Activated T-helper 2 cell treated with anti-CD3 and anti-CD28 coated beads, Interferon-gamma antibody, Interleukin-2, Interleukin-4, amounts not matched to agents 10 μg/mL and 5 μg/mL and 100 μg/mL, durations not matched to agents 14 hours and 24 hours and 36 hours (primary cell): ENCODE measurements around the gene SLC2A3. TPM values are rescaled to one million over a fixed set of nuclear protein-coding genes. Genes with fewer than 3 reads are reported as not detected.
"Not testable (repeated sequence)": the region's sequence is repeated elsewhere in the genome, so short reads cannot be mapped to it uniquely, and the experiment has no call there.

Source experiments
- DNase-seq: peaks from one replicate; pipeline ENCODE4 v3.0.0; 2021; ENCODE audit warnings: low spot score
- H3K27ac Mint-ChIP-seq: one replicate; pipeline ENCODE4 v1.8.0; 2021; ENCODE audit warnings: mixed read lengths
- H3K27me3 Mint-ChIP-seq: one replicate; pipeline ENCODE4 v1.8.0; 2021; ENCODE audit warnings: low read depth, mixed read lengths
- H3K36me3 Mint-ChIP-seq: one replicate; pipeline ENCODE4 v1.8.0; 2021; ENCODE audit warnings: low read depth, mixed read lengths
- H3K4me1 Mint-ChIP-seq: one replicate; pipeline ENCODE4 v1.8.0; 2021; ENCODE audit warnings: low read depth, mixed read lengths
- H3K4me3 Mint-ChIP-seq: one replicate; pipeline ENCODE4 v1.8.0; 2021; ENCODE audit warnings: low read depth, mild to moderate bottlenecking, moderate library complexity, mixed read lengths
- H3K9me3 Mint-ChIP-seq: one replicate; pipeline ENCODE4 v1.8.0; 2021; ENCODE audit warnings: mixed read lengths
- intact Hi-C: fragments of 100-400 bp; cut with micrococcal nuclease; formaldehyde crosslinking; loops from one replicate; pipeline ENCODE4 v1.15.1; 2023
- total RNA-seq: library from RNA; stranded (reverse); gene quantifications from 2 replicates; pipeline ENCODE4 v1.2.3, GENCODE V29; 2022

Gene SLC2A3
- total RNA-seq, 1 donor from 2014 or later: 456 TPM

GRCh38 chr12:7923241-7924236, 12.4 kb downstream of the SLC2A3 start:
- H3K4me1 Mint-ChIP-seq: peaks cover 35% of the 10 kb centered on the region
- intact Hi-C loops: no loop called here
- DNase-seq: no peak
- no peaks in the 10 kb centered on the region for H3K9me3 Mint-ChIP-seq
- peaks cover 88% of the 10 kb centered on the region for H3K36me3 Mint-ChIP-seq
- H3K27me3 Mint-ChIP-seq: no peaks in the 10 kb centered on the region
- H3K27ac Mint-ChIP-seq: no peak overlapping the region
- H3K4me3 Mint-ChIP-seq: no peak overlapping the region

- peaks cover 24% of the 10 kb centered on the region for H3K4me1 Mint-ChIP-seq
- DNase-seq, H3K4me3 Mint-ChIP-seq, H3K27ac Mint-ChIP-seq, H3K27me3 Mint-ChIP-seq, H3K9me3 Mint-ChIP-seq, intact Hi-C loops: not testable (repeated sequence)
- H3K36me3 Mint-ChIP-seq: peaks cover 76% of the 10 kb centered on the region
Observed at GRCh38 chr12:7921181-7921580, 14.8 kb downstream of the SLC2A3 start.

- not testable (repeated sequence) for H3K27ac Mint-ChIP-seq
- intact Hi-C loops: loop anchor here (5.0 kb wide), 1 partner anchor 56 kb away; no protein-coding TSS in a partner anchor
Observed at GRCh38 chr12:7918268-7918590, 17.8 kb downstream of the SLC2A3 start.

GRCh38 chr12:7917392-7918267, 18.4 kb downstream of the SLC2A3 start:
- Mint-ChIP-seq H3K4me3 (no peak overlapping the region), H3K36me3 (peaks cover 47% of the 10 kb centered on the region), H3K4me1 (peaks cover 19% of the 10 kb centered on the region), H3K9me3 (no peaks in the 10 kb centered on the region), H3K27me3 (no peaks in the 10 kb centered on the region), H3K27ac (peak overlapping the region; percentile 65)
- intact Hi-C loops: loop anchor here (5.0 kb wide), 1 partner anchor 55 kb away; no protein-coding TSS in a partner anchor
- DNase-seq: no peak

More at GRCh38 chr12:7918268-7918590, 17.8 kb downstream of the SLC2A3 start:
- not testable (repeated sequence) for H3K27me3 Mint-ChIP-seq, H3K4me3 Mint-ChIP-seq, H3K9me3 Mint-ChIP-seq, DNase-seq
- Mint-ChIP-seq H3K36me3 (peaks cover 53% of the 10 kb centered on the region), H3K4me1 (peaks cover 19% of the 10 kb centered on the region)

GRCh38 chr12:7916936-7917335, 19.1 kb downstream of the SLC2A3 start:
- H3K36me3 Mint-ChIP-seq: peaks cover 41% of the 10 kb centered on the region
- DNase-seq: no peak
- no peak overlapping the region for H3K27ac Mint-ChIP-seq
- no peaks in the 10 kb centered on the region for H3K27me3 Mint-ChIP-seq
- no peak overlapping the region for H3K4me3 Mint-ChIP-seq
- peaks cover 18% of the 10 kb centered on the region for H3K4me1 Mint-ChIP-seq
- no peaks in the 10 kb centered on the region for H3K9me3 Mint-ChIP-seq
- intact Hi-C loops: loop anchor here (1.0 to 5.0 kb wide), 2 partner anchors 55 to 73 kb away; no protein-coding TSS in a partner anchor

- no peak overlapping the region for H3K4me3 Mint-ChIP-seq
- intact Hi-C loops: loop anchor here (1.0 to 5.0 kb wide), 2 partner anchors 54 to 74 kb away; no protein-coding TSS in a partner anchor
- no peaks in the 10 kb centered on the region for H3K9me3 Mint-ChIP-seq
- no peak overlapping the region for H3K27ac Mint-ChIP-seq
- no peaks in the 10 kb centered on the region for H3K27me3 Mint-ChIP-seq
- H3K4me1 Mint-ChIP-seq: peaks cover 11% of the 10 kb centered on the region
- peaks cover 31% of the 10 kb centered on the region for H3K36me3 Mint-ChIP-seq
- DNase-seq: no peak
Observed at GRCh38 chr12:7915661-7916403, 20.2 kb downstream of the SLC2A3 start.

- H3K27ac Mint-ChIP-seq, intact Hi-C loops, DNase-seq, H3K36me3 Mint-ChIP-seq, H3K4me1 Mint-ChIP-seq, H3K4me3 Mint-ChIP-seq, H3K9me3 Mint-ChIP-seq, H3K27me3 Mint-ChIP-seq: not testable (repeated sequence)
Observed at GRCh38 chr12:7910106-7910505, 25.9 kb downstream of the SLC2A3 start.

- peaks cover 3% of the 10 kb centered on the region for H3K27me3 Mint-ChIP-seq
- H3K9me3 Mint-ChIP-seq: no peaks in the 10 kb centered on the region
- intact Hi-C loops: no loop called here
- no peaks in the 10 kb centered on the region for H3K4me1 Mint-ChIP-seq
- no peak overlapping the region for H3K27ac Mint-ChIP-seq
- no peaks in the 10 kb centered on the region for H3K36me3 Mint-ChIP-seq
- no peak overlapping the region for H3K4me3 Mint-ChIP-seq
- DNase-seq: no peak
Observed at GRCh38 chr12:7907009-7907408, 29.0 kb downstream of the SLC2A3 start.

- H3K27me3 Mint-ChIP-seq, H3K36me3 Mint-ChIP-seq, DNase-seq, H3K4me3 Mint-ChIP-seq, H3K9me3 Mint-ChIP-seq, H3K27ac Mint-ChIP-seq, H3K4me1 Mint-ChIP-seq, intact Hi-C loops: not testable (repeated sequence)
Observed at GRCh38 chr12:7906303-7906702, 29.7 kb downstream of the SLC2A3 start.

GRCh38 chr12:7905600-7906125, 30.3 kb downstream of the SLC2A3 start:
- H3K27me3 Mint-ChIP-seq, H3K36me3 Mint-ChIP-seq, H3K4me1 Mint-ChIP-seq, H3K9me3 Mint-ChIP-seq, intact Hi-C loops, H3K27ac Mint-ChIP-seq, DNase-seq, H3K4me3 Mint-ChIP-seq: not testable (repeated sequence)

- DNase-seq: no peak
- H3K27me3 Mint-ChIP-seq: peaks cover 5% of the 10 kb centered on the region
Observed at GRCh38 chr12:7905071-7905470, 30.9 kb downstream of the SLC2A3 start.

GRCh38 chr12:7902416-7902815, 33.6 kb downstream of the SLC2A3 start:
- H3K27ac Mint-ChIP-seq, H3K9me3 Mint-ChIP-seq, H3K4me3 Mint-ChIP-seq, intact Hi-C loops, H3K36me3 Mint-ChIP-seq, DNase-seq, H3K27me3 Mint-ChIP-seq, H3K4me1 Mint-ChIP-seq: not testable (repeated sequence)

More at GRCh38 chr12:7905071-7905470, 30.9 kb downstream of the SLC2A3 start:
- no peak overlapping the region for H3K4me3 Mint-ChIP-seq
- intact Hi-C loops: no loop called here
- H3K36me3 Mint-ChIP-seq: no peaks in the 10 kb centered on the region
- no peaks in the 10 kb centered on the region for H3K4me1 Mint-ChIP-seq
- H3K9me3 Mint-ChIP-seq: no peaks in the 10 kb centered on the region
- H3K27ac Mint-ChIP-seq: no peak overlapping the region
